MCF 10A (cell line): ENCODE measurements around the gene ATXN10. TPM values are rescaled to one million over a fixed set of nuclear protein-coding genes. Genes with fewer than 3 reads are reported as not detected.

Source experiments
- BruUV-seq: library from RNA; stranded (reverse); fragments of 400-500 nt; replicated peaks from 2 replicates; lab custom pipeline; 2021; lab: Mats Ljungman, UMichigan
- CTCF ChIA-PET: fragments of 300-600 bp; sonication (Branson Sonifier 250); formaldehyde crosslinking; extraction: SDS; loops from one replicate; lab custom pipeline; 2021; ENCODE audit warnings: antibody characterized with exemption, inconsistent platforms; lab: Yijun Ruan, JAX
- POLR2A ChIA-PET: fragments of 300-600, 350-650 bp; sonication (Branson Sonifier 250); formaldehyde crosslinking; extraction: SDS; loops from one replicate; lab custom pipeline; 2020; ENCODE audit warnings: antibody characterized with exemption, inconsistent platforms; lab: Yijun Ruan, JAX
- DNase-seq: peaks from one replicate; pipeline ENCODE4 v3.0.0-alpha.2; 2018; ENCODE audit not compliant: unreplicated experiment
- H3K27ac Mint-ChIP-seq: one replicate; pipeline ENCODE4 v1.8.0; 2022; ENCODE audit warnings: mild to moderate bottlenecking, low read depth, mixed read lengths; ENCODE audit not compliant: unreplicated experiment
- H3K27me3 Mint-ChIP-seq: one replicate; pipeline ENCODE4 v1.8.0; 2022; ENCODE audit warnings: mixed read lengths; ENCODE audit not compliant: insufficient read depth, unreplicated experiment
- H3K36me3 Mint-ChIP-seq: one replicate; pipeline ENCODE4 v1.8.0; 2022; ENCODE audit warnings: mild to moderate bottlenecking, moderate library complexity, mixed read lengths; ENCODE audit not compliant: insufficient read depth, unreplicated experiment
- H3K4me1 Mint-ChIP-seq: one replicate; pipeline ENCODE4 v1.8.0; 2022; ENCODE audit warnings: mixed read lengths; ENCODE audit not compliant: insufficient read depth, unreplicated experiment
- H3K4me3 Mint-ChIP-seq: one replicate; pipeline ENCODE4 v1.8.0; 2022; ENCODE audit warnings: mild to moderate bottlenecking, moderate library complexity, mixed read lengths; ENCODE audit not compliant: unreplicated experiment
- H3K9me3 Mint-ChIP-seq: one replicate; pipeline ENCODE4 v1.8.0; 2022; ENCODE audit warnings: mixed read lengths; ENCODE audit not compliant: unreplicated experiment
- intact Hi-C: fragments of 100-400 bp; cut with micrococcal nuclease; formaldehyde crosslinking; loops from 2 replicates; pipeline ENCODE4 v1.14.1; 2022
- total RNA-seq: library from RNA; stranded (reverse); gene quantifications from 2 replicates; pipeline ENCODE4 v1.2.3, GENCODE V29; 2022
- TF ChIP-seq, protein P1 (sequence below): fragments of 200-600 bp; IDR thresholded peaks from one replicate; pipeline ENCODE4 v1.8.0; 2022; ENCODE audit warnings: antibody characterized with exemption, mild to moderate bottlenecking; ENCODE audit not compliant: unreplicated experiment

Gene ATXN10
- total RNA-seq, 1 experiment from 2014 or later, result 193 TPM

- BruUV-seq, result no TSS peak
- Mint-ChIP-seq H3K27me3 (no peaks in the 10 kb centered on the region), H3K27ac (peak overlapping the region; percentile 52), H3K36me3 (peaks cover 22% of the 10 kb centered on the region), H3K9me3 (no peaks in the 10 kb centered on the region), H3K4me1 (peaks cover 25% of the 10 kb centered on the region), H3K4me3 (no peak overlapping the region)
- POLR2A ChIA-PET, result interaction anchor here (1.0 kb wide), 1 partner anchor 9 kb away, joined by 3 read pairs; no protein-coding TSS in a partner anchor
- CTCF ChIA-PET, result no interaction called here
- DNase-seq, result no peak
- TF ChIP-seq, protein P1, sequence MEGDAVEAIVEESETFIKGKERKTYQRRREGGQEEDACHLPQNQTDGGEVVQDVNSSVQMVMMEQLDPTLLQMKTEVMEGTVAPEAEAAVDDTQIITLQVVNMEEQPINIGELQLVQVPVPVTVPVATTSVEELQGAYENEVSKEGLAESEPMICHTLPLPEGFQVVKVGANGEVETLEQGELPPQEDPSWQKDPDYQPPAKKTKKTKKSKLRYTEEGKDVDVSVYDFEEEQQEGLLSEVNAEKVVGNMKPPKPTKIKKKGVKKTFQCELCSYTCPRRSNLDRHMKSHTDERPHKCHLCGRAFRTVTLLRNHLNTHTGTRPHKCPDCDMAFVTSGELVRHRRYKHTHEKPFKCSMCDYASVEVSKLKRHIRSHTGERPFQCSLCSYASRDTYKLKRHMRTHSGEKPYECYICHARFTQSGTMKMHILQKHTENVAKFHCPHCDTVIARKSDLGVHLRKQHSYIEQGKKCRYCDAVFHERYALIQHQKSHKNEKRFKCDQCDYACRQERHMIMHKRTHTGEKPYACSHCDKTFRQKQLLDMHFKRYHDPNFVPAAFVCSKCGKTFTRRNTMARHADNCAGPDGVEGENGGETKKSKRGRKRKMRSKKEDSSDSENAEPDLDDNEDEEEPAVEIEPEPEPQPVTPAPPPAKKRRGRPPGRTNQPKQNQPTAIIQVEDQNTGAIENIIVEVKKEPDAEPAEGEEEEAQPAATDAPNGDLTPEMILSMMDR, result no peak
- intact Hi-C loops, result no loop called here
Measured at GRCh38 chr22:45775569-45776312, 104.1 kb downstream of the ATXN10 start.

DNA sequence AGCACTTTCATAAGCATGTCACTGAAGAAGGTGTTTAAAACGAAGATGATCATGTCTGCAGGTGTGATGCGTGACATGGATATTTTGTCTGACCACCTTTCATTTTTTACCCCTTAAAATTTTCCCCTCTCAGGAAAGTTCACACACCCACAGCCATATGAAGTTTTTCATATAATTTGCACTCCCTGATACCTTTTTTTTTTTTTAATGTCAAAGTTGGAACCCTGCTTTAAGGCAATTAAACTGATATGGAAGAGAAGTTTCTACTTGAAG, 104.6 kb downstream of the ATXN10 start:
- POLR2A ChIA-PET, result interaction anchor here (1.0 to 1.7 kb wide), 5 partner anchors 9 to 87 kb away, joined by 3 to 8 read pairs (median 4); no protein-coding TSS in a partner anchor
- peaks cover 25% of the 10 kb centered on the region for H3K4me1 Mint-ChIP-seq

DNA sequence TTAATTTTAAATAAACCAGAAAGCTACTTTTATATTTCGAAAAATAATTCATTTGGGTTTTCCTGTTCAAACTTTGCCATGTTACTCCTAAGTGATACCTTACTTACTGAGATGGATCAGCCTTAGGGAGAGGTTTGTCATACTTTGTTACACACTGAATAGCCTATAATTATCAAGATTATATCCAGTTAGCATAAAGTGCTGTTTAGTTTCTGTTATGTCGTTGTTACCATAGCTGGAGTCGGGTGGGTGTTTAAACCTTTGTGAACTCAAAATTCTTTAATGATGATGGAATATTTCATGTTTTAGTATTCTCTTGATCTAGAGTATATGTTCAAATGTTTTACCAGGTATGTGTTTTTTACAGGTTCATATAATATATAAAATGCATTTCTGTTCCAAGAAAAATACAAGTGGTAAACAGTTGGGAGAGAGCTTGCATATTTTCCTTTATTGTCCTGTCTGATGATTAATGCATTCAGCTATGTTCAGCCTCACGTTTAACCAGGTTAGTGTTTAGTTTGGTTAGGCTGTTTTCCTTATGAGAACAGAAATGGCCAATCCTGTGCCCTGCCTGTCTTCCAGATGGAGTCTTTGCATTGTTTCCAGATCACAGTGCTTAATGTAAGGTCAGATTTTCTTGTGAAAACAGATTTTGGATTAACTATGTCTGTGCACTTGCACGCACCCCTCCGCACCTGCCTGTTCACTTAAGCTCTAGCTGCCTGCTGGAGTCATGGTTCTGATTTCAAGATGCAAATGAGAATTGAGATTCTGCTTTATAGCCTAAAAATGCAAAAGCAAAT, 105.6 kb downstream of the ATXN10 start:
- H3K4me3 Mint-ChIP-seq, result no peak overlapping the region
- POLR2A ChIA-PET, result interaction anchor here (1.0 to 1.7 kb wide), 6 partner anchors 8 to 88 kb away, joined by 3 to 8 read pairs (median 4); no protein-coding TSS in a partner anchor
- CTCF ChIA-PET, result interaction anchor here (0.9 to 1.3 kb wide), 4 partner anchors 25 to 230 kb away, joined by 3 to 4 read pairs (median 3); no protein-coding TSS in a partner anchor
- TF ChIP-seq, protein P1, result no peak
- BruUV-seq, result no TSS peak
- H3K27ac Mint-ChIP-seq, result peak overlapping the region; percentile 52
- peaks cover 20% of the 10 kb centered on the region for H3K4me1 Mint-ChIP-seq
- DNase-seq, result peak; percentile 40
- H3K27me3 Mint-ChIP-seq, result no peaks in the 10 kb centered on the region
- H3K36me3 Mint-ChIP-seq, result peaks cover 14% of the 10 kb centered on the region
- H3K9me3 Mint-ChIP-seq, result no peaks in the 10 kb centered on the region
- intact Hi-C loops, result no loop called here

More for the DNA sequence above, 104.6 kb downstream of the ATXN10 start:
- no peaks in the 10 kb centered on the region for H3K27me3 Mint-ChIP-seq
- BruUV-seq, result no TSS peak
- no peak for DNase-seq
- H3K9me3 Mint-ChIP-seq, result no peaks in the 10 kb centered on the region
- peaks cover 22% of the 10 kb centered on the region for H3K36me3 Mint-ChIP-seq
- H3K4me3 Mint-ChIP-seq, result no peak overlapping the region
- TF ChIP-seq, protein P1, result no peak
- peak overlapping the region; percentile 52 for H3K27ac Mint-ChIP-seq
- intact Hi-C loops, result no loop called here
- CTCF ChIA-PET, result interaction anchor here (0.6 to 0.9 kb wide), 2 partner anchors 88 to 124 kb away, joined by 3 to 4 read pairs; no protein-coding TSS in a partner anchor
